ENCODE data around the gene ADD2. TPM values are rescaled to one million over a fixed set of nuclear protein-coding genes. Genes with fewer than 3 reads are reported as not detected.
A peak's percentile ranks its signal among the peaks of the same experiment; 100 is the strongest.

The ADD2 gene
- total RNA-seq, 1 donor from 2014 or later = 1.4 TPM

DNA sequence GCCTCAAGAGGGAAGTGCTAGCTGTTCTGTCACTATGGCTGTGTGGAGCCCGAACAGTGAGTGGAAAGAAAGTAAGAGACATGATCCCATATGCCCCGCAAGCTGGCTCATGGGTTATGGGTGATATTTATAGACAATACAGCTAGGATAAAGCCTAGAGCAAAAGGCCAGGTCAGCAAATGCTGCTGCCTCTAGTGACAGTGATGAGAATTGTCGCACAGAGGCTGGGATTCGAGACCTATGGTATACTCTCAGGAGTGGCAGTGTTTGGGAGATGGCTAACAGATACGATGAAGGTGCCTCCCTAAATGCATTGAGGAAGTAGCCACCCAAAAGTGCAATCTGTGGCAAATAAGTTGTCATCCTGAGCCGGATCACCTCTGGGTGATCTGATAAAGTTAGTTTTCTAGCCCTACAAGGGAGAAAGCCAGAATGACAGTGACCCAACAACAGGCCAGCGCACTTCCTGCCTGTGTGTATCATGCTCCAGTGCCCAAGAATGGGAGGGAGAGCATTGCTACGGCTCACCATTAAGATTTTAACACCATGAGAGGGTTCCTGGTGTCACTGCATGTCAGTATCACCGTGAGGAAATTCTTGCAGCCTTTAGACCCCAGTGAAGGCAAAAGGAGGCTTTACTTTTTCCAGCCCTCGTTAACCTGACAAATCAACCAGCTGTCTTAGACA, 122.1 kb downstream of the ADD2 start:
- Histone ChIP-seq H3K27me3 (peaks cover 5% of the 10 kb centered on the region), H3K27ac (no peak overlapping the region), H3K36me3 (no peaks in the 10 kb centered on the region), H3K4me3 (no peak overlapping the region), H3K4me1 (no peaks in the 10 kb centered on the region), H3K9me3 (no peaks in the 10 kb centered on the region)
- TF ChIP-seq, protein P1, sequence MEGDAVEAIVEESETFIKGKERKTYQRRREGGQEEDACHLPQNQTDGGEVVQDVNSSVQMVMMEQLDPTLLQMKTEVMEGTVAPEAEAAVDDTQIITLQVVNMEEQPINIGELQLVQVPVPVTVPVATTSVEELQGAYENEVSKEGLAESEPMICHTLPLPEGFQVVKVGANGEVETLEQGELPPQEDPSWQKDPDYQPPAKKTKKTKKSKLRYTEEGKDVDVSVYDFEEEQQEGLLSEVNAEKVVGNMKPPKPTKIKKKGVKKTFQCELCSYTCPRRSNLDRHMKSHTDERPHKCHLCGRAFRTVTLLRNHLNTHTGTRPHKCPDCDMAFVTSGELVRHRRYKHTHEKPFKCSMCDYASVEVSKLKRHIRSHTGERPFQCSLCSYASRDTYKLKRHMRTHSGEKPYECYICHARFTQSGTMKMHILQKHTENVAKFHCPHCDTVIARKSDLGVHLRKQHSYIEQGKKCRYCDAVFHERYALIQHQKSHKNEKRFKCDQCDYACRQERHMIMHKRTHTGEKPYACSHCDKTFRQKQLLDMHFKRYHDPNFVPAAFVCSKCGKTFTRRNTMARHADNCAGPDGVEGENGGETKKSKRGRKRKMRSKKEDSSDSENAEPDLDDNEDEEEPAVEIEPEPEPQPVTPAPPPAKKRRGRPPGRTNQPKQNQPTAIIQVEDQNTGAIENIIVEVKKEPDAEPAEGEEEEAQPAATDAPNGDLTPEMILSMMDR (IDR thresholded peaks at IDR 0.05) = no peak
- DNase-seq = no peak
- ATAC-seq = no peak
- intact Hi-C loops (cut with DNase I) = no loop called here

DNA sequence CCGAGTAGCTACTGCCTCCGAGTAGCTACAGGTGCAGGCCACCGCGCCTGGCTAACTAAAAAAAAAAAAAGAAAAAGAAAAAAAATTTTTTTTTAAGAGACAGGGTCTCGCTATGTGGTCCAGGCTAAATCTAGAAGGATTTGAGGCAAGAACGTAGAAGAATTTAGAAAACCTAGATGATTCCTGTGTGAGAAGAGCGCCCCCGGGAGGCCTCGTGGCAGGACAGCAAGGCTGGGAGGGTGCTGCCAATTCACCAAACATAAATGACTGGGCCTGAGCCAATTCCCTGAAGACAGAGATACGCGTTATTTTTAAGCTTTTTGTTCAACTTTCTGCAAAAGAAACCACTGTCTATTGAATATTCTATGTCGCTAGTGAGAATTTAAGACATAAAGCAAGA, 124.3 kb downstream of the ADD2 start:
- intact Hi-C loops (cut with DNase I) = no loop called here

DNA sequence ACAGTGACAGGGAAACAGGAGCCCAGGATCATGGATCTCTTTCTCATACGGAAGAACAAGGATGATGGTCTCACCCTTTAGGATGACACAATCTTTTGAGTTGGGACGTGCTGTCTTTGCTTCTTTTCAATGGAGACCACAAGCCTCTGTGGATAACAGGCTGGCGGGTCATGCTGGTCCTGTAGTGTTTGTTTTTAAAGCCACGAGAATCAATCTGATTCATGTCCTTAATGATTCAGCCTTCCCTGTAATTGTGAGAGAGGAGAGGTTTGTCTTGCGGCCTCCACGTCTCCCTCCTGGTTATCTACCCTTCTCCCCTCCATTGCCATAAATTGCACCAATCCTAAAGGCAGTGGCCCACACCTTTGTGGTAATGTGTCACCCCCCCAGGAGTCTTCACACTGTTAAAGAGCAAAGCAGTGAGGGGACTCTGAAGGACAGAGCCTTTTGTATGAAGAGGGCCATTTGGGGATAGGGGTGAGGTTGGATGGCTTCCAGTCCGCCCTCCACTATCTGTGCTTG, 126.7 kb downstream of the ADD2 start:
- Histone ChIP-seq H3K9me3 (no peaks in the 10 kb centered on the region), H3K27ac (no peak overlapping the region), H3K27me3 (peaks cover 8% of the 10 kb centered on the region), H3K36me3 (no peaks in the 10 kb centered on the region), H3K4me3 (no peak overlapping the region), H3K4me1 (no peaks in the 10 kb centered on the region)
- intact Hi-C loops (cut with DNase I) = no loop called here
- DNase-seq (no peak), ATAC-seq (no peak)
- TF ChIP-seq, protein P1 (IDR thresholded peaks at IDR 0.05) = no peak

More for the DNA sequence above, 124.3 kb downstream of the ADD2 start:
- TF ChIP-seq, protein P1 (IDR thresholded peaks at IDR 0.05) = peak; percentile 29
- H3K4me3 ChIP-seq = no peak overlapping the region
- ATAC-seq (no peak), DNase-seq (no peak)
- no peaks in the 10 kb centered on the region for H3K4me1 ChIP-seq
- no peaks in the 10 kb centered on the region for H3K36me3 ChIP-seq
- H3K27ac ChIP-seq = no peak overlapping the region
- H3K9me3 ChIP-seq = no peaks in the 10 kb centered on the region
- H3K27me3 ChIP-seq = peaks cover 8% of the 10 kb centered on the region

DNA sequence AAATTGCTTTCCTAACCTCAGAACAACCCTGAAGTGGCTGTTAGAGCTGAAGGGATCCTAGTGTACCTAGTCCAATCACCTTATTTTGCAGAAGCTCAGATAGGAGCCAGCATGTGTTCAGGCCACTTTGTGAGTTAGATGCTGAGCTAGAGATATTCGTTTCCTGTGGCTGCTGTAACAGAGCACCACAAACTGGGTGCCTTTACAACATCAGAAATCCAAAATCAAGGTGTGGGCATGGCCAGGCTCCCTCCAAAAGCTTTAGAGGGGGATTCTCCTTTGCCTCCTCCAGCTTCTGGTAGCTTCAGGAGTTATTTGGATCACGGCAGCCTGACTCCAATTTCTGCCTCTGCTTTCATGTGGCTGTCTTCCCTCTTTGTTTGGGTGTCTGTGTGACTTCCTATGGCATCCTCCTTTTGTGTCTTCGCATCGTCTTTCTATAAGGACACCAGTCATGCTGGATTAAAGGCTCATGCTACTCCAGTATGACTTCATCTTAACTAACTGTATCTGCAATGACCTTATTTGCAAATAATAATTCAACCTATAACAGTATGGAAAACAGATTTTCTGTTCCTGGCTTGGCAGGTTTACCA, 128.1 kb downstream of the ADD2 start:
- TF ChIP-seq, protein P1 (IDR thresholded peaks at IDR 0.05) = no peak
- intact Hi-C loops (cut with DNase I) = no loop called here
- H3K27me3 ChIP-seq = peaks cover 8% of the 10 kb centered on the region
- no peak overlapping the region for H3K27ac ChIP-seq
- H3K9me3 ChIP-seq = no peaks in the 10 kb centered on the region
- ATAC-seq (no peak), DNase-seq (no peak)
- no peaks in the 10 kb centered on the region for H3K4me1 ChIP-seq
- H3K4me3 ChIP-seq = no peak overlapping the region
- H3K36me3 ChIP-seq = no peaks in the 10 kb centered on the region

DNA sequence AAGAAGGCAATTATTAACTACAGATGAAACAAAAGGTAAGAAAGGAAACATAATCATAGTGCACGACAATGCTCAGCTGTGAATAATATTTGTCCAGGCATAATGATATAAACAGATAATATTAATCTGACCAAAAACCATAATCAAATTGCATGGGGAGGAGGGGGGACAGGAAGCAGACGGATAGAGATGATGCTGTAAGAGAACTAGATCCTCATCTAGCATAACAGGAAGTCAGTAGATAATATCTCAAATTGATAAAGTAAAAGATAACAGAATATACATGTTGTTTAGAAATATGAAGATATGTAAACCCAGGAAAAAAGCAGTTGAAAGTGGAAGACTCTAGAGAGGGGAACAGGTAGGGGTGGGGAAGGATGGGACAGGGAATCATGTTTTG, 129.4 kb downstream of the ADD2 start:
- DNase-seq (no peak), ATAC-seq (no peak)
- Histone ChIP-seq H3K27ac (no peak overlapping the region), H3K27me3 (peaks cover 8% of the 10 kb centered on the region), H3K4me3 (no peak overlapping the region), H3K36me3 (no peaks in the 10 kb centered on the region), H3K4me1 (no peaks in the 10 kb centered on the region), H3K9me3 (no peaks in the 10 kb centered on the region)
- intact Hi-C loops (cut with DNase I) = no loop called here
- TF ChIP-seq, protein P1 (IDR thresholded peaks at IDR 0.05) = no peak
